ENCODE measurements around the gene STX18.

DNA sequence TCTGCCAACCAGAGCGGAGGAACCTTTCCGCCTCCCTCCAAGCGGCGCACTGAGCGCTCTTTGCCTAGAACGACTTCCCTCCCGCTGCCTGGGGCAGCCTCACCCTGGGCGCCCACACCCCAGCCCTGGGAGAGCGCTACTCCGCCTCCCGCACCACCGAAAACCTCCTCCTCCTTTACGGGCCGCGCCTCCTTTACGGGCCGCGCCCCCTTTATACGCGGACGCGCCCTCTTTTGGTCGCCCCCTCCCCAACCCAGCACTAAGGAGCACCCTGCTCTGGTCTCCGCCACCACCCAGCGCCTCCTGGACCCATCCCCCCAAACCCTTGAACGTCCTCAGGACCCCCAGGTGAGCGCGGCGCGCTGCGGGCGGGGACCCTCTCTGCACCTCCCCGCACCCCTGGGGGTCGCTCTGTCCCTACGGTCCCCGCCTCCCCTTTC, 155.5 kb downstream of the STX18 start:
- TF ChIP-seq CEBPB (IDR thresholded peaks at IDR 0.05; ENCODE audit: borderline replicate concordance in 1 of 2, low read depth in 2 of 2, low read length in 2 of 2): no peak
- no peak for TF ChIP-seq SUPT20H (IDR thresholded peaks at IDR 0.05; ENCODE audit: borderline replicate concordance, control insufficient read depth, low read depth, low read length)
- TF ChIP-seq, protein P1, sequence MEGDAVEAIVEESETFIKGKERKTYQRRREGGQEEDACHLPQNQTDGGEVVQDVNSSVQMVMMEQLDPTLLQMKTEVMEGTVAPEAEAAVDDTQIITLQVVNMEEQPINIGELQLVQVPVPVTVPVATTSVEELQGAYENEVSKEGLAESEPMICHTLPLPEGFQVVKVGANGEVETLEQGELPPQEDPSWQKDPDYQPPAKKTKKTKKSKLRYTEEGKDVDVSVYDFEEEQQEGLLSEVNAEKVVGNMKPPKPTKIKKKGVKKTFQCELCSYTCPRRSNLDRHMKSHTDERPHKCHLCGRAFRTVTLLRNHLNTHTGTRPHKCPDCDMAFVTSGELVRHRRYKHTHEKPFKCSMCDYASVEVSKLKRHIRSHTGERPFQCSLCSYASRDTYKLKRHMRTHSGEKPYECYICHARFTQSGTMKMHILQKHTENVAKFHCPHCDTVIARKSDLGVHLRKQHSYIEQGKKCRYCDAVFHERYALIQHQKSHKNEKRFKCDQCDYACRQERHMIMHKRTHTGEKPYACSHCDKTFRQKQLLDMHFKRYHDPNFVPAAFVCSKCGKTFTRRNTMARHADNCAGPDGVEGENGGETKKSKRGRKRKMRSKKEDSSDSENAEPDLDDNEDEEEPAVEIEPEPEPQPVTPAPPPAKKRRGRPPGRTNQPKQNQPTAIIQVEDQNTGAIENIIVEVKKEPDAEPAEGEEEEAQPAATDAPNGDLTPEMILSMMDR (IDR thresholded peaks at IDR 0.05 in 2 of 3, conservative IDR thresholded peaks at IDR 0.05 in 1 of 3; ENCODE audit: control insufficient read depth in 2 of 3, extremely low read depth in 1 of 3, insufficient read depth in 1 of 3, low read depth in 3 of 3, low read length in 3 of 3): no peak
- TF ChIP-seq NFIC (IDR thresholded peaks at IDR 0.05; ENCODE audit: low read depth, low read length): no peak
- TF ChIP-seq, protein P2, sequence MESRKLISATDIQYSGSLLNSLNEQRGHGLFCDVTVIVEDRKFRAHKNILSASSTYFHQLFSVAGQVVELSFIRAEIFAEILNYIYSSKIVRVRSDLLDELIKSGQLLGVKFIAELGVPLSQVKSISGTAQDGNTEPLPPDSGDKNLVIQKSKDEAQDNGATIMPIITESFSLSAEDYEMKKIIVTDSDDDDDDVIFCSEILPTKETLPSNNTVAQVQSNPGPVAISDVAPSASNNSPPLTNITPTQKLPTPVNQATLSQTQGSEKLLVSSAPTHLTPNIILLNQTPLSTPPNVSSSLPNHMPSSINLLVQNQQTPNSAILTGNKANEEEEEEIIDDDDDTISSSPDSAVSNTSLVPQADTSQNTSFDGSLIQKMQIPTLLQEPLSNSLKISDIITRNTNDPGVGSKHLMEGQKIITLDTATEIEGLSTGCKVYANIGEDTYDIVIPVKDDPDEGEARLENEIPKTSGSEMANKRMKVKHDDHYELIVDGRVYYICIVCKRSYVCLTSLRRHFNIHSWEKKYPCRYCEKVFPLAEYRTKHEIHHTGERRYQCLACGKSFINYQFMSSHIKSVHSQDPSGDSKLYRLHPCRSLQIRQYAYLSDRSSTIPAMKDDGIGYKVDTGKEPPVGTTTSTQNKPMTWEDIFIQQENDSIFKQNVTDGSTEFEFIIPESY (IDR thresholded peaks at IDR 0.05): no peak
- no peak for TF ChIP-seq EZH2 (IDR thresholded peaks at IDR 0.05; ENCODE audit: borderline replicate concordance, control insufficient read depth, low read depth, low read length)
